BLaER1 (cell line): ENCODE data around the gene GATD1.
A peak's percentile ranks its signal among the peaks of the same experiment; 100 is the strongest.

ENCODE experiments used
- H3K27ac ChIP-seq: shearing (Covaris generic); formaldehyde crosslinking; 2 replicates; pipeline ENCODE4 v1.8.1; 2022
- H3K27me3 ChIP-seq: shearing (Covaris generic); formaldehyde crosslinking; 2 replicates; pipeline ENCODE4 v1.8.1; 2022
- H3K36me3 ChIP-seq: shearing (Covaris generic); formaldehyde crosslinking; 2 replicates; pipeline ENCODE4 v1.8.1; 2022
- H3K4me1 ChIP-seq: shearing (Covaris generic); formaldehyde crosslinking; 2 replicates; pipeline ENCODE4 v1.8.1; 2022
- H3K4me2 ChIP-seq: shearing (Covaris generic); formaldehyde crosslinking; 2 replicates; pipeline ENCODE4 v1.8.1; 2022
- H3K4me3 ChIP-seq: shearing (Covaris generic); formaldehyde crosslinking; 2 replicates; pipeline ENCODE4 v1.8.1; 2022
- H3K9ac ChIP-seq: shearing (Covaris generic); formaldehyde crosslinking; 2 replicates; pipeline ENCODE4 v1.8.1; 2022
- H3K9me3 ChIP-seq: shearing (Covaris generic); formaldehyde crosslinking; 2 replicates; pipeline ENCODE4 v1.8.1; 2022
- H4K20me1 ChIP-seq: shearing (Covaris generic); formaldehyde crosslinking; 2 replicates; pipeline ENCODE4 v1.8.1; 2022
- Cebpa-rat ChIP-seq: shearing (Covaris generic); IDR thresholded peaks from 2 replicates; pipeline ENCODE4 v1.8.1; 2022

The GATD1 gene

GRCh38 chr11:795634-796564, 18.6 kb upstream of the GATD1 start:
- Histone ChIP-seq H3K4me1 (peaks cover 31% of the 10 kb centered on the region), H3K27ac (peak overlapping the region; percentile 88)

DNA sequence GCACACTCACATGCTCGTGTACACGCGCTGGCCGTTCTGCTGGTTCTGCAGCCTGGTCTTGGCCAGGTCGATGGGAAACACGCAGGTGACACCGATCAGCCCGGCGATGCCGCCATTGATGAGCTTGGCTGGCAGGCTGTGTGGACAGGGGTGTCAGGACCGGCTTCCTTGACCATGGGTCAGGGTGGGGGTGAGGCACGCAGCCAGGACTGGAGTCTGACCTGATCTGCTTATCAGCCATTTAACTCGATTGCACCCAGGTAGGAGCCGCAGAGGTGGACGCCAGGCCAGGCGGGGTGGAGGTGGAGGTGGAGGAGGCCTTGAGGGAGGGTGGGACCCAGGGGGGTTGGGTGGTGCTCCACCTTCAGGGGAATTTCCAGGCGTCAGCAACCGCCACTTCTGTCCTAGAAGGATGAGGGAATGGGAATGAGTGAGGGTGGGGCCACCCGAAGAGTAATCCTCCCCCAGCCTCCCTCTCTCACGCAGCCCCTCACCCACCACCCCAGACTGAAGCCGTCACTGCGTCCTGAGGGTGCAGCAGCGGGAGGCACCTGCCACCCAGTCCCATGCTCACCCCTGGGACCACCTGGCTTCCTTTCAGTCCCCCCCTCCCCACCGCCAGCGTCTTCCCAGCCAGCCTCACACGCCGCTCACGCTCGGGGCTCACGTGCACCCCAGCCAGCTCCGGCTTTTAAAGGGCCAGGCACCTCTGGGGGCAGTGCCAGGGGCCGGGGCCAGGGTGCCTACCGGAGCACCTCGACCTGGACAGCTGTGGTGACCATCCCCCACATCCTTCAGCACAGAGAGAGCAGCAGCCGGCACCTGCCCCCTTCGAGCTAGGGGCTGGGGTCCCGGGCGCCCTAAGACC, 17.7 kb upstream of the GATD1 start:
- no peak for TF ChIP-seq Cebpa-rat
- Histone ChIP-seq H4K20me1 (peaks cover 64% of the 10 kb centered on the region), H3K36me3 (peaks cover 52% of the 10 kb centered on the region), H3K4me2 (peak overlapping the region; percentile 100), H3K9me3 (no peaks in the 10 kb centered on the region), H3K4me1 (peaks cover 31% of the 10 kb centered on the region), H3K27me3 (no peaks in the 10 kb centered on the region), H3K27ac (0 out of 2 replicates have a peak overlapping the region, but pooled peaks have one; percentile 81), H3K9ac (peak overlapping the region; percentile 78; the same call in 1 of the 2 replicates), H3K4me3 (peak overlapping the region; percentile 97)

More at GRCh38 chr11:795634-796564, 18.6 kb upstream of the GATD1 start:
- H3K27me3 ChIP-seq, result no peaks in the 10 kb centered on the region
- peaks cover 61% of the 10 kb centered on the region for H4K20me1 ChIP-seq
- H3K4me3 ChIP-seq, result peak overlapping the region; percentile 97
- peak overlapping the region; percentile 90 for H3K9ac ChIP-seq
- H3K9me3 ChIP-seq, result no peaks in the 10 kb centered on the region
- H3K36me3 ChIP-seq, result peaks cover 58% of the 10 kb centered on the region
- TF ChIP-seq Cebpa-rat, result no peak
- peak overlapping the region; percentile 100 for H3K4me2 ChIP-seq

DNA sequence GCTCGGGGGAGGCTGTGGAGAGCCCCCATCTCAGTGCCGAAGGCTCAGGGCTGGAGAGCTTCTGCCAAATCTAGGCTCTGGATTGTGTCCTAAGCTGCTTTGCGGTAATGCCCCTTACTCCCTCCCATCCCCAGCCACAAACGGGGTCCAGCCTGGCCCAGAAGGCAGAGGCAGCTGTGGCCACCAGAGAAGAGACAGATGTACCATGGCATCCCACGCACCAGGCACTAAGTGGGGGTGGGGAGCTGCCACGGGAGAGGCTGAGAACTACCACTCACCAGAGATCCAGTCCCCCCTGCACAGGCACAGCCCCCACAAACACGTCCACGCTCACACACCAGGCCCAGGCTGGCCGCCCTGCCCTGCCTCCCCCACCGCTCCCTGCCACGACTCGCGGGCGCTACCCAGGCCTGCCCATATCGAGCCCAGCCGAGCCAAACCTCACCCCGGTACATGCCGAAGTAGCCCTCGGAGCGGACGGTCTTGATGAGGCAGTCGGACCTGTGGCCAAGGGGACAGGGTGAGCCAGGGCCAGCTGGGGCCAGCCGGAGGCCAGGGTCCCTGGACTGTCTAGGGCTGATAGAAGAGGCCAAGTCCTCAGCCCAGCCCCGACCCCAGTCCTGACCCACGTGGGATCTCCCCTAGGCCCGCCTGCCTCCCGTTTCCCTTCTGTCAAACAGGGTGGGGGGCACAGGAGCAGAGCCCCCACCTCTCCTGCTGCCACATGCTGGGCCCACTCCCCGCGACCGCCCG, 16.9 kb upstream of the GATD1 start:
- Histone ChIP-seq H3K36me3 (peaks cover 44% of the 10 kb centered on the region), H3K4me1 (peaks cover 36% of the 10 kb centered on the region), H3K9ac (0 out of 2 replicates have a peak overlapping the region, but pooled peaks have one; percentile 2), H3K4me2 (0 out of 2 replicates have a peak overlapping the region, but pooled peaks have one; percentile 7), H3K27me3 (no peaks in the 10 kb centered on the region), H4K20me1 (peaks cover 58% of the 10 kb centered on the region), H3K9me3 (no peaks in the 10 kb centered on the region), H3K4me3 (no peak overlapping the region), H3K27ac (no peak overlapping the region)
- no peak for TF ChIP-seq Cebpa-rat

DNA sequence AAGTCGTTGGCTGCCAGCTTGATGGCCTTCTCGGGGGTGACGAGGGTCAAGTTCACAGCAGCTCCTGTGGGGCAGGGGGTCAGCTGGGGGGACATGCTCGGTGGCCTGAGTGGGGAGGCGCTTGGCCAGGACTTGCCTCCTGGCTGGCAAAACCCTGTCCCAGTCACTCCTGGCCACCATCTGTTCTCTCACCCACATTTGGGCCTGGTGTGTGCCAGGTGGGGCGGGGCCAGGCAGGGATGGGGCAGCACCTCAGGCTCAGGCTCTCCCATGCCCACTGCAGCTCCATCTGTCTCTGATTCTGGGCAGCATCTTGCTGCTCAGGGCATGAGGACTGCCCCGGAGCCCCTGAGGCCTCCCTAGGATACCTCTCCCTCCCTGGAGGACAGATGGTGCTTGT, 16.3 kb upstream of the GATD1 start:
- TF ChIP-seq Cebpa-rat, result no peak
- no peaks in the 10 kb centered on the region for H3K27me3 ChIP-seq
- H3K9me3 ChIP-seq, result no peaks in the 10 kb centered on the region
- H3K4me1 ChIP-seq, result peaks cover 42% of the 10 kb centered on the region
- peaks cover 41% of the 10 kb centered on the region for H3K36me3 ChIP-seq
- no peak overlapping the region for H3K4me3 ChIP-seq
- H3K9ac ChIP-seq, result no peak overlapping the region
- H4K20me1 ChIP-seq, result peaks cover 62% of the 10 kb centered on the region
- no peak overlapping the region for H3K27ac ChIP-seq
- no peak overlapping the region for H3K4me2 ChIP-seq

DNA sequence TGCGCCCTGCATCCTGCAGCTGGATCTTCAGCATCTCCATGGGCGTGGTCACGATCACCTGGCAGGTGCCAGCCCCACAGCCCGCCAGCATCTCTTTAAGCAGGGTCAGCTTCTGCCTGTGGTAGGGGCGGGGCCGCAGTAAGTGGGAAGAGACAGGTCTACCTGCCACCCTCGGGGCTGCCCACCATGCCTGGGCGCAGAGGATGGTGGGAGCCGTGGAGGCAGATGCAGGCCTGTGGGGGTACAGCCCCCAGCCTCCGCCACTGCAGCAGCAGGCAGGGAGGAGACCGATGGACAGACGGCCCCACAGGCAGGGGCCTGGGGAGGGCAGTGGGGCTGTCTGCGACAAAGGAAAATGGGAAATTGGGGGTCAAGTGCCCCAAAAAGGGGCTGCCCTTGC, 15.6 kb upstream of the GATD1 start:
- Histone ChIP-seq H3K36me3 (peaks cover 41% of the 10 kb centered on the region), H3K27ac (no peak overlapping the region), H3K9me3 (no peaks in the 10 kb centered on the region)

GRCh38 chr11:792535-792821, 15.2 kb upstream of the GATD1 start:
- Histone ChIP-seq H3K27ac (no peak overlapping the region), H3K9ac (no peak overlapping the region), H3K4me1 (peaks cover 49% of the 10 kb centered on the region), H4K20me1 (peaks cover 66% of the 10 kb centered on the region), H3K4me3 (no peak overlapping the region), H3K4me2 (no peak overlapping the region), H3K36me3 (peaks cover 41% of the 10 kb centered on the region), H3K27me3 (no peaks in the 10 kb centered on the region), H3K9me3 (no peaks in the 10 kb centered on the region)
- TF ChIP-seq Cebpa-rat, result no peak

More for the DNA sequence above, 15.6 kb upstream of the GATD1 start:
- H3K4me2 ChIP-seq, result no peak overlapping the region
- H3K27me3 ChIP-seq, result no peaks in the 10 kb centered on the region
- no peak overlapping the region for H3K9ac ChIP-seq
- no peak for TF ChIP-seq Cebpa-rat
- peaks cover 45% of the 10 kb centered on the region for H3K4me1 ChIP-seq
- peaks cover 67% of the 10 kb centered on the region for H4K20me1 ChIP-seq
- no peak overlapping the region for H3K4me3 ChIP-seq

DNA sequence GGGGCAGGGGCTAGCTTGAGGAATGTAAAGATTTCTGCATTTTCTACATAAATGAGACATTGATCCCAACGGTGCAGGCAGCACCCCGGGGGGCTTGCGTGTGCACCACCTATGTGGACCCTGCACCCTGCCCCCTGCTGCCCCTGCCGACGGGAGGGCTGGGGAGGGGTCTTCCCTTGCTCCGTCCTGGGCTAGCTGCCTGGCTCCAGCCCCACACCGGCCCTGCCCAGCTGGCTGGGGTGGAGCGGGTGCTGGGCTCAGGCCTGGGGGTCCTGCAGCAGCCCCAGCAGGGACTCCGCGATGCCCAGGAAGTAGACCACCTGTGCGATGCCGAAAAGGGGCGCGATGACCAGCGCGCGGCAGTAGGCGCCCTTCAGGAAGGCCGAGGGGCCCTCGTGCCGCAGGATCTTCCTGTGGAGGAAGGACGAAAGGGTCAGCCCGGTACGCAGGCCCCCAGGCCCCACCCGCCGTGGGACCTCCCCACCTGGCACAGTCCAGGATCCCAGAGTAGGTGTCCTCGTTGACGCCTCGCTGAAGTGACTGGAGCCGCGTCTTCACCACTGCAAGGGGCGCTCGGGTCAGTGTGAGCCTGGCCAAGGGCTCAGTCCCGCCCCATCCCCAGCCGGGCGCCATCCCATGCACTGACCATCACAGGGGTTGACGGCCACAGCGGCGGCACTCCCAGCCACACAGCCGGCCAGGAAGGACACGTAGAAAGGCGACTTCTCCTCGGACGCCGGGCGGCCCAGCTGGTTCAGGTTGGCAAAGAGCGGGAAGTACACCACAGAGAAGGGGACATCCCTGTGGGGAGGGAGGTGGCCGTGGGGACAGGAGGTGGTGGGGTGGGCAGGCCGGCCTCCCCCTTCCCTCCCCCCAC, 14.6 kb upstream of the GATD1 start:
- H3K36me3 ChIP-seq, result peaks cover 41% of the 10 kb centered on the region
- H3K4me2 ChIP-seq, result no peak overlapping the region
- H3K9ac ChIP-seq, result no peak overlapping the region
- H3K27me3 ChIP-seq, result no peaks in the 10 kb centered on the region
- no peak for TF ChIP-seq Cebpa-rat
- H3K4me3 ChIP-seq, result no peak overlapping the region
- no peaks in the 10 kb centered on the region for H3K9me3 ChIP-seq
- peaks cover 60% of the 10 kb centered on the region for H4K20me1 ChIP-seq
- H3K4me1 ChIP-seq, result peaks cover 48% of the 10 kb centered on the region
- no peak overlapping the region for H3K27ac ChIP-seq

DNA sequence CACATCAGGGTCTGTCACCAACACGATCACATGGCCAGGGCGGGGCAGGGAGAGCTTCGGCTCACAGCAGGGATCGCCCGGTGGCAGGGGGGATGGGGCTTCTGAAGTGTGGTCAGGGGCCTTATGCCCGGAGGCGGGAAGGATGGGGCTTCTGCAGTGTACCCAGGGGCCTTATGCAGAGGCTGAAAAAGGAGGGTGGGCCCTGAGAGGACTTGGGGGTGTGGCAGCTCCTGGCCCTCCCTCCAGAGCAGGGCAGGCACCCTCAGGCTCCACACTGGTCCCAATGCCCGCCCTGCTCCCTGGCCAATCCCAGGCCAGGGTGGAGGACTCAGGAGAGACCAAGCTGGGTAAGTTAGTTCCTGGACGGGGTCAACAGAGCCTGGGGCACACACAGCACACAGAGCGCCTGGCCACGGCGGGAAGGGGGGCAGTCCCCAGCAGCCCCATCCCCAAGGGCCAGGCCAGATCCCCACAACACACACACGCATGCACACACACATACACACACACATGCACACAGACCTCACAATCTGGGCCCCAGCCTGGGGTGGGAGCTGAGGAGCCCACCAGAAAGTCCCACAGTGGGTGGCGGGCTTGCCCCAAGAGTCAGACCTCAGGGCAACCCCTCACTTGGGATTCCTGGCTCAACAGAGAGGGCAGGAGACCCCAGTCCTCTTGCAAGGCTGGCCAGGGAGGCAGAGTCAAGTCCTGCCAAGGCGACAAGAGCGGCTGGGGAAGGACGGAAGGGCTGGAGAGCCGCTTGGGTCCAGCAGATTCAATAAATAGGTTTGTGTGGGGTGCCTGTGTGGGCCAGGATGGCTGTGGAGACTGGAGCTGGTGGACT, 13.7 kb upstream of the GATD1 start:
- H3K4me2 ChIP-seq, result no peak overlapping the region
- H3K27ac ChIP-seq, result no peak overlapping the region
- H3K4me3 ChIP-seq, result no peak overlapping the region

More for the DNA sequence above, 13.7 kb upstream of the GATD1 start:
- Histone ChIP-seq H3K4me1 (peaks cover 50% of the 10 kb centered on the region), H3K9ac (no peak overlapping the region), H3K27me3 (no peaks in the 10 kb centered on the region), H3K36me3 (peaks cover 41% of the 10 kb centered on the region), H4K20me1 (peaks cover 52% of the 10 kb centered on the region), H3K9me3 (no peaks in the 10 kb centered on the region)
- no peak for TF ChIP-seq Cebpa-rat
